Fibroblast of lung (primary cell): ENCODE data around the gene LDLRAD4. TPM values are rescaled to one million over a fixed set of nuclear protein-coding genes. Genes with fewer than 3 reads are reported as not detected.
A peak's percentile ranks its signal among the peaks of the same experiment; 100 is the strongest.

Experiments used
- DNase-seq, 2 donors: peaks; one replicate each; pipeline versions ENCODE4 v3.0.0 to v3.0.0-alpha.2; 2010; ENCODE audit warnings: low read depth in 2 of 2
- H2AFZ ChIP-seq: 2 replicates; pipeline ENCODE4 v1.5.1; 2012; ENCODE audit warnings: low read length, control low read depth, inconsistent platforms
- H3K27ac ChIP-seq: 2 replicates; pipeline ENCODE4 v1.5.1; 2011; ENCODE audit warnings: low read length, control low read depth; ENCODE audit not compliant: insufficient read depth
- H3K27me3 ChIP-seq: 2 replicates; pipeline ENCODE4 v1.5.1; 2011; ENCODE audit warnings: mild to moderate bottlenecking, low read length; ENCODE audit not compliant: control insufficient read depth, insufficient read depth
- H3K36me3 ChIP-seq: 2 replicates; pipeline ENCODE4 v1.5.1; 2011; ENCODE audit warnings: low read length; ENCODE audit not compliant: control insufficient read depth, insufficient read depth
- H3K4me1 ChIP-seq: 2 replicates; pipeline ENCODE4 v1.5.1; 2011; ENCODE audit warnings: low read length; ENCODE audit not compliant: control insufficient read depth, insufficient read depth; ENCODE audit errors: extremely low read depth
- H3K4me2 ChIP-seq: 2 replicates; pipeline ENCODE4 v1.5.1; 2011; ENCODE audit warnings: low read length, control low read depth; ENCODE audit not compliant: insufficient read depth; ENCODE audit errors: extremely low read depth
- H3K4me3 ChIP-seq, 4 experiments: fragments of 200-600 bp in 1 of 4; sonication (generic) in 1 of 4; replicated peaks in 1 of 4; 2 replicates each; pipeline ENCODE4 v1.5.1; 2011 to 2016; ENCODE audit warnings: low read length in 4 of 4, low read depth in 3 of 4, mild to moderate bottlenecking in 3 of 4, control low read depth in 2 of 4, inconsistent platforms in 1 of 4, mixed read lengths in 1 of 4; ENCODE audit not compliant: insufficient read depth in 1 of 4; ENCODE audit errors: control extremely low read depth in 1 of 4
- H3K79me2 ChIP-seq: 2 replicates; pipeline ENCODE4 v1.5.1; 2012; ENCODE audit warnings: mild to moderate bottlenecking, low read length, inconsistent platforms; ENCODE audit not compliant: control insufficient read depth, insufficient read depth
- H3K9ac ChIP-seq: 2 replicates; pipeline ENCODE4 v1.5.1; 2011; ENCODE audit warnings: mild to moderate bottlenecking, low read length, control low read depth; ENCODE audit not compliant: insufficient read depth
- H3K9me3 ChIP-seq: 2 replicates; pipeline ENCODE4 v1.5.1; 2012; ENCODE audit warnings: low read depth, low read length; ENCODE audit not compliant: control insufficient read depth, insufficient read depth
- H4K20me1 ChIP-seq: 2 replicates; pipeline ENCODE4 v1.5.1; 2011; ENCODE audit warnings: low read length; ENCODE audit not compliant: control insufficient read depth, insufficient read depth; ENCODE audit errors: extremely low read depth
- EZH2 ChIP-seq: IDR thresholded peaks from 2 replicates; pipeline ENCODE4 v1.5.1; 2012; ENCODE audit warnings: low read length, control low read depth, mild to moderate bottlenecking; ENCODE audit errors: missing control alignments
- polyA plus RNA-seq, 2 donors: library from polyadenylated mRNA; depleted of rRNA in 1 of 2; stranded (reverse) in 1 of 2; unstranded in 1 of 2; fragments of >200 nt; gene quantifications; 2 replicates each; pipeline ENCODE4 v1.2.1, GENCODE V29; 2011 to 2012; ENCODE audit warnings: missing spikeins in 1 of 2
- total RNA-seq: library from RNA; depleted of rRNA; stranded (reverse); fragments of >200 nt; gene quantifications from 2 replicates; pipeline ENCODE4 v1.2.1, GENCODE V29; 2014
- TF ChIP-seq, protein P1 (sequence below), 2 donors: IDR thresholded peaks in 1 of 2; conservative IDR thresholded peaks in 1 of 2; 1 replicate in 1 of 2; 2 replicates in 1 of 2; pipeline ENCODE4 v1.5.1; 2011 to 2012; ENCODE audit warnings: low read length in 2 of 2, control low read depth in 1 of 2, inconsistent platforms in 1 of 2, low read depth in 1 of 2, mild to moderate bottlenecking in 1 of 2

Gene LDLRAD4
- total and polyA plus RNA-seq, 2 donors (not counting 1 experiment from before 2014, with no cell fraction given) = not detected

GRCh38 chr18:13565228-13565627, 346.7 kb downstream of the LDLRAD4 start:
- no peak overlapping the region for H3K9ac ChIP-seq
- H3K4me2 ChIP-seq = no peak overlapping the region
- TF ChIP-seq, protein P1, sequence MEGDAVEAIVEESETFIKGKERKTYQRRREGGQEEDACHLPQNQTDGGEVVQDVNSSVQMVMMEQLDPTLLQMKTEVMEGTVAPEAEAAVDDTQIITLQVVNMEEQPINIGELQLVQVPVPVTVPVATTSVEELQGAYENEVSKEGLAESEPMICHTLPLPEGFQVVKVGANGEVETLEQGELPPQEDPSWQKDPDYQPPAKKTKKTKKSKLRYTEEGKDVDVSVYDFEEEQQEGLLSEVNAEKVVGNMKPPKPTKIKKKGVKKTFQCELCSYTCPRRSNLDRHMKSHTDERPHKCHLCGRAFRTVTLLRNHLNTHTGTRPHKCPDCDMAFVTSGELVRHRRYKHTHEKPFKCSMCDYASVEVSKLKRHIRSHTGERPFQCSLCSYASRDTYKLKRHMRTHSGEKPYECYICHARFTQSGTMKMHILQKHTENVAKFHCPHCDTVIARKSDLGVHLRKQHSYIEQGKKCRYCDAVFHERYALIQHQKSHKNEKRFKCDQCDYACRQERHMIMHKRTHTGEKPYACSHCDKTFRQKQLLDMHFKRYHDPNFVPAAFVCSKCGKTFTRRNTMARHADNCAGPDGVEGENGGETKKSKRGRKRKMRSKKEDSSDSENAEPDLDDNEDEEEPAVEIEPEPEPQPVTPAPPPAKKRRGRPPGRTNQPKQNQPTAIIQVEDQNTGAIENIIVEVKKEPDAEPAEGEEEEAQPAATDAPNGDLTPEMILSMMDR (conservative IDR thresholded peaks at IDR 0.05 in 1 of 2, IDR thresholded peaks at IDR 0.05 in 1 of 2; ENCODE audit: low read depth in 1 of 2, low read length in 2 of 2) = no peak
- TF ChIP-seq EZH2 = no peak
- no peaks in the 10 kb centered on the region for H3K9me3 ChIP-seq
- no peaks in the 10 kb centered on the region for H3K27me3 ChIP-seq
- no peak for DNase-seq
- no peak overlapping the region for H2AFZ ChIP-seq
- H4K20me1 ChIP-seq = no peaks in the 10 kb centered on the region
- no peak overlapping the region for H3K27ac ChIP-seq
- H3K4me1 ChIP-seq = no peaks in the 10 kb centered on the region
- no peak overlapping the region for H3K4me3 ChIP-seq
- H3K79me2 ChIP-seq = no peaks in the 10 kb centered on the region
- H3K36me3 ChIP-seq = no peaks in the 10 kb centered on the region

DNA sequence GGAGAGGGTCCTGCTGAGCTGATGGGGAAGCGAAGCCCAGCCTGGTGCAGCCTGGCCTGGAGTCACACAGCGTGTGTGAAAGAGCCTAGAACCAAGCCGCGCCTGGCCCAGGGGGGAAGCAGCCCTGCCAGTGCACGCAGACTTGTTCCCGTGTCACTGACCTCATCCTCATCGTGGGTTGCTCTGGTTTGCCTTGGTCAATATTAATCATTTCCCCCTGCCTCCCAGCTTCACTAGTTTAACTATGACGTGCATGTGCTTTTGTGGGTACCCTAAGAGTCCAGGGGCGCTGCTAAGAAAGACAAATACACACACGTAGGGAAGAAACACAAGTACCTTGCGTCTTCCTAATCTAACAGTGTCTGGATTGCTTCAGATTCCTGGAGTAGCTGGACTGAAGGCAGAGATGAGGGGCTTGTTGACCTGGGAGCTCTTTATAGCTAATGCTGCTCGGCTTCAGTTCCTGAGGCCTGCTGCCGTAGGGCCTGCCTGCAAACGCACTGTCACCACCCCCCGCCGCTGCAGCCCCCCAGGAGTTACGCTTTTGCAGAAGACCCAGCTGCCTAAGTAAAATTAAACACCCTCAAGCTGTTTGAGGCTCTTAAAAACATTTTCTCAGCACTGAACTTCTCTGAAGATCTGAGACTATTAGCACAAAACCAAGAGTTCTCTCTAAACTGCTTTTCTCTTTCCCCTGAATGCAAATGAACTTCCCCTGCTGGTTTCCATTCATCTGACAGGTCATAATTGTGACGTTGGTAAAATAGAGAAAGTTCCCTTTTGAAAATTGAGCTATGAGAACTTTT, 348.6 kb downstream of the LDLRAD4 start:
- no peaks in the 10 kb centered on the region for H4K20me1 ChIP-seq
- no peak overlapping the region for H3K9ac ChIP-seq
- no peaks in the 10 kb centered on the region for H3K36me3 ChIP-seq
- no peaks in the 10 kb centered on the region for H3K79me2 ChIP-seq
- no peak overlapping the region for H3K4me3 ChIP-seq
- H3K27me3 ChIP-seq = no peaks in the 10 kb centered on the region
- no peaks in the 10 kb centered on the region for H3K4me1 ChIP-seq
- no peak for TF ChIP-seq EZH2
- TF ChIP-seq, protein P1 (conservative IDR thresholded peaks at IDR 0.05 in 1 of 2, IDR thresholded peaks at IDR 0.05 in 1 of 2; ENCODE audit: low read depth in 1 of 2, low read length in 2 of 2) = no peak
- no peak overlapping the region for H2AFZ ChIP-seq
- no peaks in the 10 kb centered on the region for H3K9me3 ChIP-seq
- no peak overlapping the region for H3K4me2 ChIP-seq
- H3K27ac ChIP-seq = no peak overlapping the region
- DNase-seq = peak in 1 of 2 donors; percentile 12

GRCh38 chr18:13568443-13569392, 350.2 kb downstream of the LDLRAD4 start:
- no peak for TF ChIP-seq EZH2
- TF ChIP-seq, protein P1 (conservative IDR thresholded peaks at IDR 0.05 in 1 of 2, IDR thresholded peaks at IDR 0.05 in 1 of 2; ENCODE audit: low read depth in 1 of 2, low read length in 2 of 2) = no peak
- Histone ChIP-seq H3K9me3 (no peaks in the 10 kb centered on the region), H3K79me2 (no peaks in the 10 kb centered on the region), H3K4me2 (no peak overlapping the region), H3K36me3 (no peaks in the 10 kb centered on the region), H3K9ac (no peak overlapping the region), H4K20me1 (no peaks in the 10 kb centered on the region), H2AFZ (no peak overlapping the region), H3K4me3 (no peak overlapping the region), H3K27me3 (no peaks in the 10 kb centered on the region), H3K4me1 (no peaks in the 10 kb centered on the region), H3K27ac (no peak overlapping the region)
- no peak for DNase-seq
